C4-2B (cell line): ENCODE data around the gene PLCH2.

ENCODE experiments used
- CTCF ChIP-seq: fragments of 450-650 bp; conservative IDR thresholded peaks from 2 replicates; pipeline ENCODE4 v1.5.1; 2017; ENCODE audit warnings: mild to moderate bottlenecking
- ZFX ChIP-seq: fragments of 450-650 bp; IDR thresholded peaks from 2 replicates; pipeline ENCODE4 v1.6.1; 2017

- TF ChIP-seq CTCF, result no peak
- no peak for TF ChIP-seq ZFX
Measured at GRCh38 chr1:2433936-2434655, 42.0 kb upstream of the PLCH2 start.
